ENCODE results near the gene COQ8B.

Gene COQ8B

DNA sequence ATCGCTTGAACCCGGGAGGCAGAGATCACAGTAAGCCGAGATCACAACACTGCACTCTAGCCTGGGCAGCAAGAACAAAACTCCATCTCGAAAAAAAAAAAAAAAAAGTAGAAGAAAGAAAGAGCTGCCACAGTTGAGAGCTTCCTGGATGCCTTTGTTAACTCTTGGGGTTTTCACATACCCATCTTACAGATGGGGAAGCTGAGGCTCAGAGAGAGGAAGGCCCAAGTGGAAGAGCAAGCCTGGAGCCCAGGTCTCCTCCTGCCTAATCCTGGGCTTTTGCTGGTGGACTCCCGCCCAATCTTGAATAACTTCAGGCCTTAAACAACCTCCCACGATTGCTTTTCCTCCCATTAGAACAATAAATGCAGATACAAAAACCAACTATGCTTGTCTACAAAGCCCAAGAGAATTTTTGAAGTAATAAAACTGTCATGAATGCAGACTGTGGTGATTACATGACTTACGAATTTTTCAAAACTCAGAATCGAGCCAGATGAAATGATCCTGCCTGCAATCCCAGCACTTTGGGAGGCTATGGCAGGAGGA lies 73.9 kb downstream of the COQ8B start:
- FAIRE-seq (no peak), DNase-seq (ENCODE audit: insufficient read length, low spot score) (no peak)
- TF ChIP-seq, protein P1, sequence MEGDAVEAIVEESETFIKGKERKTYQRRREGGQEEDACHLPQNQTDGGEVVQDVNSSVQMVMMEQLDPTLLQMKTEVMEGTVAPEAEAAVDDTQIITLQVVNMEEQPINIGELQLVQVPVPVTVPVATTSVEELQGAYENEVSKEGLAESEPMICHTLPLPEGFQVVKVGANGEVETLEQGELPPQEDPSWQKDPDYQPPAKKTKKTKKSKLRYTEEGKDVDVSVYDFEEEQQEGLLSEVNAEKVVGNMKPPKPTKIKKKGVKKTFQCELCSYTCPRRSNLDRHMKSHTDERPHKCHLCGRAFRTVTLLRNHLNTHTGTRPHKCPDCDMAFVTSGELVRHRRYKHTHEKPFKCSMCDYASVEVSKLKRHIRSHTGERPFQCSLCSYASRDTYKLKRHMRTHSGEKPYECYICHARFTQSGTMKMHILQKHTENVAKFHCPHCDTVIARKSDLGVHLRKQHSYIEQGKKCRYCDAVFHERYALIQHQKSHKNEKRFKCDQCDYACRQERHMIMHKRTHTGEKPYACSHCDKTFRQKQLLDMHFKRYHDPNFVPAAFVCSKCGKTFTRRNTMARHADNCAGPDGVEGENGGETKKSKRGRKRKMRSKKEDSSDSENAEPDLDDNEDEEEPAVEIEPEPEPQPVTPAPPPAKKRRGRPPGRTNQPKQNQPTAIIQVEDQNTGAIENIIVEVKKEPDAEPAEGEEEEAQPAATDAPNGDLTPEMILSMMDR (IDR thresholded peaks at IDR 0.05; ENCODE audit: insufficient read depth, missing control alignments): no peak

DNA sequence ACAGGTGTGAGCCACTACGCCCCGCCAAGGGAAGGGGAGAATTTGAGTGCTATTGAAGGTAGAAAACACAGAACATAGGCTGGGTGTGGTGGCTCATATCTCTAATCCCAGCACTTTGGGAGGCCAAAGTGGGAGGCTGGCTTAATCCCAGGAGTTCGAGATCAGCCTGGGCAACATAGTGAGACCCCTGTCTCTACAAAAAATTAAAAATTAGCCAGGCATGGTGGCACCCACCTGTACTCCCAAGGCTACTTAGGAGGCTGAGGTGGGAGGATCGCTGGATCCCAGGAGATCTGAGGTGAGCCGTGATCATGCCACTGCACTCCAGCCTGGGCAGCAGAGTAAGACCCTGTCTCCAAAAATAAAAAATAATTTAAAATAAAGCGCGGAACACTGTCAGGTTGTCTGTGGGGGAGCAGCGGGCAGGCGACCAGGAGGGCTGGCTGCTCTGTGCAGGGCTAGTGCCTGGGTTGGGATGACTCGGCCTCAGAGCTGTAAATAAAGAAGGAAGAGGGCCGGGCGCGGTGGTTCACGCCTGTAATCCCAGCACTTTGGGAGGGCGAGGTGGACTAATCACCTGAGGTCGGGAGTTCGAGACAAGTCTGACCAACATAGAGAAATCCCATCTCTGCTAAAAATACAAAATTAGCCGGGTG lies 74.5 kb downstream of the COQ8B start:
- TF ChIP-seq, protein P1 (IDR thresholded peaks at IDR 0.05; ENCODE audit: insufficient read depth, missing control alignments): no peak
- DNase-seq (ENCODE audit: insufficient read length, low spot score) (no peak), FAIRE-seq (no peak)
